ENCODE results near the gene CCL2.

CCL2 gene

DNA sequence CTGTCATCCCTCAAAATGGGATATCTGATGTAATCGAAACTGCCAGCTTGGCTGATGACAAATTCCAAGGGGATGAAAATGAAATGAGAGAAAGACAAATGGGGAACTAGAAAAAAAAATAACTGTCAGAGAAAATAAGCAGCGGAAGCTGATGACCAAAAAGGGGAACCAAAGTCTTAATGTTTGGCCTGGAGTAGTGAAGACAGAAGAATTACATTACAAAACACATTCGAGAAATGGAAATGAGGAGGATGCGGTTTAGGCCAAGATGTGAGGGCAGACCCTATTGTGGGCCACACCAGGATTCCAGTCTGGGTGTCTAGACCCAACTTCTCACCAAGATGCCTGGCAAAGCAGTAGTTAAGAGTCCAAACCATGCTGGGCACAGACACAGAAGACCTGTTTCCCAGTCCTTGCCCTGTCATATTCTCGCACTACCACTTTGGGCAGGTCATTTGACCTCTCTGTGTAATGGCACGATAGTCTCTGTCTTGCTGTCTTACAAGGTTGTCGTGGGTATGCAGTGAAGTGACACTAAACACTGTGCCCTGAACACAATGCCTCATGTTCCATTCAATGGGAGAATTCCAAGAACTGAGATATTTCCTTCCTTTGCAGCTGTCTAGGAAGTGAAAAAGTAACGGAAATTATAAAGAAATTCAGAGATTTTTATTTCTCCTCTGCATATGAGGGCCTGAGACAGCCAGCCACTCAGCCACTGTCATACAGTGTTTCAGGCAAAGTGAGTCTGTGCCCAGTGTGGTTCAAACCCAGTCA is 12.3 kb upstream of the CCL2 start:
- DNase-seq, result no peak

DNA sequence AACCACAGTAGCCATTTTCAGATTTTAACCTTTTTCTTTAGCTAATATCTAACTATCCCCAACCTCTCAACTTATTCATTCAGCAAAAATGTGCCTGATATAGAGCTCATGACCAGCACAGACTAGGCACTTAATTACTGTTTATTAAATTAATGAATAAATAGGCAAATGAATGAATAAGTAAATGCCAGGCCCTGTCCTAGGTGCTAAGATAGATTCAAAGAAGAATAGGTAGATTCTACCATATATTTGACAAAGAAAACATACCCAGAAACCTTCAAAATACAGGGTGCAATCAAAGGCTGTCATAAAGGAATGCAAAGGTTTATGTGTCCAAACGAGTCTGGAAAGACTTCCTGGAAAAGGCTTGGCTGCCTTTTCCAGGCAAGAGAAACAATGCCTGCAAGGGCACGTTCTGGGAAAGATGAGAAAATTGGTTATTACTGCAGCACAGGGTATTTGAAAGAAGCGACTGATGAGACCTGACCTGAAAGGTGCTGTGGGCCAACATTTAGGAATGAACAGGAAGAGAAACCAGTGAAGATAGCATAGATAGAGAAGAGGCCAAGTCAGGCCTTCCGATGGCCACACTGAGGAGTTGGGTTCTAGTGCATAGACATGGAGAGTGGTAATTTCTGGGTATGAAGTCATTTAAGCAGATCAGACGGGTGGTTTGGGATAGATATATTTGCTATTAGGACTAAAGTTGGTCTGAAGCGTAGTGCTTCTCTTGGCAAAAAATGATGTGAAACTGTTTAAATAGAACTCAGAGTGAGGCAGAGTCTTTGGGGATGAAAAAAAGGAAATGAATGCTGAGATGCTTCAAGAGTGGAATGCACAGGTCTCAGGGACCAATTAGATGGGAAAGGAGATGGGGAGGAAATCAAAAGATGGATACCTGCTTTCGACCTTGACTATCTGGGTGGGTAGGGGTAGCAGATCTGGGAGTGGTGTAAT is 11.4 kb upstream of the CCL2 start:
- no peak for DNase-seq

DNA sequence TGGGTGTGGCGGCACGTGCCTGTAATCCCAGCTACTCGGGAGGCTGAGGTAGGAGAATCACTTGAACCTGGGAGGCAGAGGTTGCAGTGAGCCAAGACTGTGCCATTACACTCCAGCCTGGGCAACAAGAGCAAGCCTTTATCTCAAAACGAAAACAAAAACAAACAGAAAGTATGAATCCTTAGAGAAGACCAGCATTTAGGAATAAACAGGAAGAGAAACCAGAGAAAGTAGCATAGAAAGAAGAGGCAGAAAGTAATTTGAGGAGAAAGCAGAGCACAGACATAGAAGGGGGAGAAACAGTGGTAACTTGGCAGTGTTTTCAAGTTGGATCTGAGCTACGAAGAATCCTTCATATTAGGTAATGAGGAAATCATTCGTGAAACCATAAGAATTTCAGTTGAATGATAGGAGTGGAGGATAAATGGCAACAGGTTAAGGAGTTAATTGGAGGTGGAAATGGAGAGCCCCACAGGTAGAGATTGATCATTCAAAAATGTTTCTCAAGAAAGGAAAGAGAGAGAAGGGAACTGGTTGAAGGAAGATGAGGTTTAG is 9.7 kb upstream of the CCL2 start:
- no peak for DNase-seq

- DNase-seq, result no peak
Measured at GRCh38 chr17:34246446-34246845, 8.6 kb upstream of the CCL2 start.

GRCh38 chr17:34246881-34247280 is 8.2 kb upstream of the CCL2 start:
- no peak for DNase-seq

DNA sequence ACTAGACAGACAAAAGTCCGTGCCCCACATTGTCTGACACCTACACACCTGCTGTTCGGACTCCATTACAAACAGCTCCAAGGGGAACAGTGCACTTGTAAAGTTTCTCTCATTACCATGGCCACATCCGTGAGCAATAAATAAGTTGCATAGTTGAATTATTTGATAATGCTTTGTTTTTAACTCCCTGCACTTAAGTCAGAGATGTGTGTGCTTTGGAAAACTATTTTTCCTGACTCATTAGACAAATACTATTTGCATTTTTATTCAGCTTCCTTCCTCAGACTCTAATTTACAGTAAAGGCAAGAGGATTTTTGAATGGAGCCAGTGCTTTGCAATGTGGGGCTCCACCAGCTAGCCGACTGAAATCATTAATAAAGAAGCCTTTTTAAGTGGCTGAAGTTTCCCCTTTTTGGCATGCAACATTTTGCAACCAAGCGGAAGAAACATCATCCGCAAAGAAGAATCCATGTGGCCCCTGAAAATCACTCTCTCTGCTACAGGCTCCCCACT is 6.5 kb upstream of the CCL2 start:
- no peak for DNase-seq

- DNase-seq, result no peak
Measured at GRCh38 chr17:34249061-34249460, 6.0 kb upstream of the CCL2 start.

DNA sequence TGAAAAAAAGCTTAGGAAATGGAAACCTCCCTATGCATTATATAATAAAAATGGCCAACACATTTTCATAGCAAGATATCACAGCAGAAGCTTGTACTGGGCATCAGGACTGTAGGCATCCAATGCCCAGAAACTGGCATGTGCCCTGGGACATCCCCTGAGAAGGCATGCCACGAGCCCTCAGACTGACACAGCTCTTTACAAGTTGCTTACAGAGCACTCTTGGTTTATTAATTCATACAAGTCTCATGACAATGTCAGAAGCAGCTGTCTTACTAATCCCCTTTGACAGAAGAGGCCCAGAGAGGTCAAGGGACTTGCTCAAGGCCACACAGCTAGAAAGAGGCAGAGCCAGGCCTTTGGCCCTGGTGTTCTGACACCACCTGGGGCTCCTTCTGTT is 5.6 kb upstream of the CCL2 start:
- no peak for DNase-seq

- no peak for DNase-seq
Measured at GRCh38 chr17:34251186-34251585, 3.9 kb upstream of the CCL2 start.

GRCh38 chr17:34252095-34252443 is 3.0 kb upstream of the CCL2 start:
- DNase-seq, result no peak

- no peak for DNase-seq
Measured at GRCh38 chr17:34252444-34253138, 2.5 kb upstream of the CCL2 start.

GRCh38 chr17:34253139-34253525 is 2.0 kb upstream of the CCL2 start:
- no peak for DNase-seq

- DNase-seq, result no peak
Measured at GRCh38 chr17:34254146-34254545, 939 bp upstream of the CCL2 start.

DNA sequence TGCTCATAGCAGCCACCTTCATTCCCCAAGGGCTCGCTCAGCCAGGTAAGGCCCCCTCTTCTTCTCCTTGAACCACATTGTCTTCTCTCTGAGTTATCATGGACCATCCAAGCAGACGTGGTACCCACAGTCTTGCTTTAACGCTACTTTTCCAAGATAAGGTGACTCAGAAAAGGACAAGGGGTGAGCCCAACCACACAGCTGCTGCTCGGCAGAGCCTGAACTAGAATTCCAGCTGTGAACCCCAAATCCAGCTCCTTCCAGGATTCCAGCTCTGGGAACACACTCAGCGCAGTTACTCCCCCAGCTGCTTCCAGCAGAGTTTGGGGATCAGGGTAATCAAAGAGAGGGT is 272 bp downstream of the CCL2 start:
- no peak for DNase-seq

DNA sequence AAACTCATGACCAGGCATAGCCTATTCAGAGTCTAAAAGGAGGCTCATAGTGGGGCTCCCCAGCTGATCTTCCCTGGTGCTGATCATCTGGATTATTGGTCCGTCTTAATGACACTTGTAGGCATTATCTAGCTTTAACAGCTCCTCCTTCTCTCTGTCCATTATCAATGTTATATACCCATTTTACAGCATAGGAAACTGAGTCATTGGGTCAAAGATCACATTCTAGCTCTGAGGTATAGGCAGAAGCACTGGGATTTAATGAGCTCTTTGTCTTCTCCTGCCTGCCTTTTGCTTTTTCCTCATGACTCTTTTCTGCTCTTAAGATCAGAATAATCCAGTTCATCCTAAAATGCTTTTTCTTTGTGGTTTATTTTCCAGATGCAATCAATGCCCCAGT is 756 bp downstream of the CCL2 start:
- DNase-seq, result no peak

GRCh38 chr17:34257299-34257985 is 2.4 kb downstream of the CCL2 start:
- no peak for DNase-seq

DNA sequence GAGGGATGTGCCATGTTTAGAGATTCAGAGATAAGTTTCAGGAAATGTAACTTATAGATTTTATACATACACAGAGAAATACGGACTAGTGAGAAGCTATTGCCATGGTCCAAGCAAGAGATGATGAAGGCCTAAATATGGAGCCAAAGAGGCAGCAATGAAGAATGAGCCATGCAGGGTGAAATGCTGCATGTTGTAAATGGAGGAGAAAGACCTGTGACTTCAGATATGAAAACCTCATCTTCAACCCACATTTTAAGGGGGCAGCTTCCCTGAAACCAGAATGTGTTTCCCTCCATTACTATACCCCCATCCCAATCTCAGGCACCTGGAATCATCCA is 2.9 kb downstream of the CCL2 start:
- DNase-seq, result no peak

- no peak for DNase-seq
Measured at GRCh38 chr17:34259146-34259545, 4.1 kb downstream of the CCL2 start.

GRCh38 chr17:34260861-34261260 is 5.8 kb downstream of the CCL2 start:
- DNase-seq, result no peak

- peak; percentile 15 for DNase-seq
Measured at GRCh38 chr17:34261568-34262337, 6.7 kb downstream of the CCL2 start.

GRCh38 chr17:34265711-34266110 is 10.6 kb downstream of the CCL2 start:
- DNase-seq, result no peak

DNA sequence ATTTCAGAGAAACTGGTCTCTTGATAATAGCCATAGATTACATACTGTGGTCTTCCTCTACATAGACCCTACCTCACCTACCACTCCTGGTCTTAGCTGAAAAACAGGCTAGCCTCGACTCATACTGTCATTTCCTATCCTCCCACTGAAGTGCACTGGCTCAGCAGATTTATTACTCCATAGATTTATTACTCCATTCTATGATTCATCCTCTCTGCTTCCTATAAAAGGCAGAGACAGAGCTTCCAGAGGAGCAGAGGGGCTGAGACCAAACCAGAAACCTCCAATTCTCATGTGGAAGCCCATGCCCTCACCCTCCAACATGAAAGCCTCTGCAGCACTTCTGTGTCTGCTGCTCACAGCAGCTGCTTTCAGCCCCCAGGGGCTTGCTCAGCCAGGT is 14.9 kb downstream of the CCL2 start, which contains the start of gene CCL7:
Gene CCL7, plus strand, starts transcription at position 253 of the 400 bp plus-strand sequence. Its CDS starts 70 bp downstream, at position 323.
- DNase-seq, result no peak

All from stimulated activated CD4-positive, alpha-beta T cell treated with anti-CD3 and anti-CD28 coated beads, Interleukin-1b, Interleukin-23, amount 100 ng/mL, for 48 hours (primary cell).